Transverse colon (tissue), 4 donors: ENCODE results near the gene ZNF609. TPM values are rescaled to one million over a fixed set of nuclear protein-coding genes. Genes with fewer than 3 reads are reported as not detected.
A peak's percentile ranks its signal among the peaks of the same experiment; 100 is the strongest.

Experiments used
- DNase-seq: peaks from one replicate; pipeline ENCODE4 v3.0.0-alpha.2; 2019
- H3K27ac ChIP-seq, 4 donors: fragments of 200-600 bp; sonication (generic); 2 replicates each; pipeline ENCODE4 v1.5.1; 2016 to 2018; ENCODE audit warnings: inconsistent platforms in 4 of 4
- H3K27me3 ChIP-seq: fragments of 200-600 bp; sonication (generic); 2 replicates; pipeline ENCODE4 v1.5.1; 2017; ENCODE audit warnings: inconsistent platforms
- H3K36me3 ChIP-seq, 4 donors: fragments of 200-600 bp; sonication (generic); 2 replicates each; pipeline ENCODE4 v1.5.1; 2017 to 2019; ENCODE audit warnings: inconsistent platforms in 4 of 4
- H3K4me1 ChIP-seq, 4 donors: fragments of 200-600 bp; sonication (generic); 2 replicates each; pipeline ENCODE4 v1.5.1; 2017 to 2020; ENCODE audit warnings: inconsistent platforms in 4 of 4
- H3K4me3 ChIP-seq, 4 donors: fragments of 200-600 bp; sonication (generic); 1 replicate in 1 of 4; 2 replicates in 3 of 4; pipeline versions ENCODE4 v1.5.1 to v1.6.1; 2017 to 2019; ENCODE audit warnings: inconsistent platforms in 4 of 4
- H3K9me3 ChIP-seq, 2 donors: fragments of 200-600 bp; sonication (generic); 2 replicates each; pipeline ENCODE4 v1.5.1; 2017 to 2019; ENCODE audit warnings: inconsistent platforms in 2 of 2
- EP300 ChIP-seq: sonication (generic); formaldehyde crosslinking; IDR thresholded peaks from one replicate; pipeline ENCODE4 v1.6.1; 2017; ENCODE audit warnings: antibody characterized with exemption, low read depth
- POLR2A ChIP-seq: fragments of 450-650 bp; IDR thresholded peaks from one replicate; pipeline ENCODE4 v1.6.1; 2016; ENCODE audit warnings: antibody characterized with exemption, mild to moderate bottlenecking, moderate library complexity
- POLR2AphosphoS5 ChIP-seq, 3 donors: sonication (generic); formaldehyde crosslinking; IDR thresholded peaks; one replicate each; pipeline ENCODE4 v1.6.1; 2016; ENCODE audit warnings: antibody characterized with exemption in 3 of 3
- WGBS, 2 donors: methylation state at CpG; one replicate each; pipeline ENCODE4 v1.1.5; 2018; ENCODE audit warnings: low coverage in 1 of 2; 5-methylcytosine and 5-hydroxymethylcytosine counted together
- in situ Hi-C, 4 donors: fragments of 200-750 bp; cut with MboI; loops; one replicate each; pipeline versions ENCODE4 v1.15.0 to v1.15.1; 2017; ENCODE audit warnings: low sequenced_read_pairs in 3 of 4, low pct_ligation_motif_present in 1 of 4, low pct_unique_long_range_greater_than_20kb in 1 of 4
- intact Hi-C: fragments of 100-400 bp; cut with DNase I; formaldehyde crosslinking; loops from one replicate; pipeline ENCODE4 v1.15.1; 2023; ENCODE audit warnings: low total_unique reads
- total RNA-seq, 4 donors: library from RNA; depleted of rRNA; stranded (reverse); fragments of >200 nt; gene quantifications; one replicate each; pipeline ENCODE4 v1.1.0, GENCODE V29; 2016
- TF ChIP-seq, protein P1 (sequence below), 5 experiments: fragments of 200-600 bp in 3 of 5; fragments of 450-650 bp in 2 of 5; sonication (generic) in 3 of 5; IDR thresholded peaks; 1 replicate in 2 of 5; 2 replicates in 3 of 5; pipeline ENCODE4 v1.5.1; 2016 to 2017; ENCODE audit warnings: antibody characterized with exemption in 5 of 5, inconsistent platforms in 3 of 5, mild to moderate bottlenecking in 2 of 5, moderate library complexity in 1 of 5

ZNF609 gene
- total RNA-seq, 4 donors from 2014 or later: 16.1 to 34.8 (median 28.2) TPM

DNA sequence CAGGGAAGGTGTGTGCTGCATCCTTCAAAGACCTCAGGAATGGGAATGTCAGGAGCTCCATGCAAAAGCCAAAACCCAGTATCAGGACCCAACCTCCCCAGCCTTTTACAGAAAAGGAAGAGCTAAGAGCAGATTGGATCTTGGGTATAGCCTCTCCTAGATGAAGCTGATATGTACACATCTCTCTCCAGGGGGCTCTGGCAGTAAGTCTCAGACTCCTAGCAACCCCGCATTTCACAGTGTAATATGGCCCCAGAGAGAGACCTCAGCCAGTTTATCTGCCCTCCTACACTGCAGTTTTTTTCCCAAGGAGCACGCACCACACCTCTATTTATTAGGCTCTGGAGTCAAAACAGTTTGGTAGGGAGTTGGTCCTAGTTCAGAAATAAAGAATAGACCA is 226.8 kb downstream of the ZNF609 start:
- Histone ChIP-seq H3K9me3 (no peaks in the 10 kb centered on the region), H3K27ac (peak overlapping the region in 2 of 4 donors; percentile 2 to 10), H3K4me1 (peaks cover 0 to 25% (median 7%) of the 10 kb centered on the region in 4 donors), H3K27me3 (no peaks in the 10 kb centered on the region), H3K36me3 (peaks cover 0 to 44% (median 20%) of the 10 kb centered on the region in 4 donors), H3K4me3 (no peak overlapping the region)
- 100% methylated on average over 2 of the region's 2 CpGs; no CpG with 5 or more reads in 1 of the 2 donors for WGBS, 2 donors
- intact Hi-C loops (no loop called here), in situ Hi-C loops (no loop called here)
- TF ChIP-seq POLR2A: no peak
- TF ChIP-seq, protein P1, sequence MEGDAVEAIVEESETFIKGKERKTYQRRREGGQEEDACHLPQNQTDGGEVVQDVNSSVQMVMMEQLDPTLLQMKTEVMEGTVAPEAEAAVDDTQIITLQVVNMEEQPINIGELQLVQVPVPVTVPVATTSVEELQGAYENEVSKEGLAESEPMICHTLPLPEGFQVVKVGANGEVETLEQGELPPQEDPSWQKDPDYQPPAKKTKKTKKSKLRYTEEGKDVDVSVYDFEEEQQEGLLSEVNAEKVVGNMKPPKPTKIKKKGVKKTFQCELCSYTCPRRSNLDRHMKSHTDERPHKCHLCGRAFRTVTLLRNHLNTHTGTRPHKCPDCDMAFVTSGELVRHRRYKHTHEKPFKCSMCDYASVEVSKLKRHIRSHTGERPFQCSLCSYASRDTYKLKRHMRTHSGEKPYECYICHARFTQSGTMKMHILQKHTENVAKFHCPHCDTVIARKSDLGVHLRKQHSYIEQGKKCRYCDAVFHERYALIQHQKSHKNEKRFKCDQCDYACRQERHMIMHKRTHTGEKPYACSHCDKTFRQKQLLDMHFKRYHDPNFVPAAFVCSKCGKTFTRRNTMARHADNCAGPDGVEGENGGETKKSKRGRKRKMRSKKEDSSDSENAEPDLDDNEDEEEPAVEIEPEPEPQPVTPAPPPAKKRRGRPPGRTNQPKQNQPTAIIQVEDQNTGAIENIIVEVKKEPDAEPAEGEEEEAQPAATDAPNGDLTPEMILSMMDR (IDR thresholded peaks at IDR 0.05): no peak
- no peak for TF ChIP-seq POLR2AphosphoS5 (IDR thresholded peaks at IDR 0.05)
- no peak for TF ChIP-seq EP300
- DNase-seq: no peak

DNA sequence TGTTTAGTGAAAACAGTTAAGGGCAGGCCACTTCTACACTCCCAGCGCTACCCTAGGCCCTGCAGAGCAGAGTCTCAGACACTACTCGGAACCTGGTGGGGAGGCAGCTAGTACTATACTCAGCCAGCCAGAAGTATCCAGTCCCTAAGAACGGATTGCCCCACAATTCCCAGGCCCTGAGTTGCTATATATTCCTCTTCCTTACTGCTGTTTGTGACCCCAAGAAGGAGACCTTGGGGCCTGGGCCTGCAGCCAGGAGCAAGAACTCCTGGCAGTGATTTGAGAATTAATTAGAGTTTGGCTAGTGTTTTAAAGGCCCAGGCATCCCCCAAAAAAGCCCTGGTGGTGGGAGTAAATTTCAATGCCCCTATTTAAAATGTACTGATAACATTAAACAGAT is 227.3 kb downstream of the ZNF609 start:
- TF ChIP-seq POLR2A: no peak
- TF ChIP-seq POLR2AphosphoS5 (IDR thresholded peaks at IDR 0.05): no peak
- no peak for TF ChIP-seq EP300
- TF ChIP-seq, protein P1 (IDR thresholded peaks at IDR 0.05): no peak
- in situ Hi-C loops: no loop called here
- Histone ChIP-seq H3K36me3 (peaks cover 0 to 42% (median 19%) of the 10 kb centered on the region in 4 donors), H3K27ac (peak overlapping the region in 2 of 4 donors; percentile 2 to 10), H3K9me3 (no peaks in the 10 kb centered on the region), H3K4me1 (peaks cover under 1 to 28% (median 11%) of the 10 kb centered on the region in 4 donors), H3K27me3 (no peaks in the 10 kb centered on the region), H3K4me3 (no peak overlapping the region)
- WGBS, 2 donors: 86% methylated on average over 1 to 3 of the region's 3 CpGs
- intact Hi-C loops: no loop called here
- DNase-seq: no peak

DNA sequence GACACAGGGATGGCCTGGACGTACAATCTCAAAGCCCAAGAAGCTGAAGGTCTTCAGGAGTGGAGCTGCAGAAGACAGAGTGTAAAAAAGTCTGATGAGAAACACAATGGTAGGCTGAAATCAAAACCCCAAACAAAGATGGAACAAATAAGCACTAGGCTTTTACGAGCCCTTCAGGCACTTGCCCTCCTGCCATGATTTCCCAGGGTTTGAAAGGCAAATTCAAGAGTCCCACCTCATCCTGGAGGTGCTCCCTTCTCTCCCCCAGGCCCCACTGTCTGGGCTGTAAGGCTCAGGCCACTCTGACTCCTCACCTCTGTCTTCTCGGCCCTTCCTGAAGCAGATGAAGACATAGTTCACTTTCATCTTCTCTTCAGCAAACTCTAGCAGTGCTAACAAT is 228.4 kb downstream of the ZNF609 start:
- DNase-seq: no peak
- in situ Hi-C loops (no loop called here), intact Hi-C loops (no loop called here)
- H3K9me3 ChIP-seq: no peaks in the 10 kb centered on the region
- H3K4me3 ChIP-seq: no peak overlapping the region
- 83% methylated on average over 3 of the region's 3 CpGs; no CpG with 5 or more reads in 1 of the 2 donors for WGBS, 2 donors
- H3K4me1 ChIP-seq: peaks cover 8 to 39% (median 19%) of the 10 kb centered on the region in 4 donors
- H3K27me3 ChIP-seq: no peaks in the 10 kb centered on the region
- TF ChIP-seq POLR2A: no peak
- TF ChIP-seq, protein P1 (IDR thresholded peaks at IDR 0.05): no peak
- TF ChIP-seq POLR2AphosphoS5 (IDR thresholded peaks at IDR 0.05): no peak
- no peak for TF ChIP-seq EP300
- H3K27ac ChIP-seq: peak overlapping the region in 1 of 4 donors; percentile 10
- H3K36me3 ChIP-seq: peaks cover 0 to 36% (median 18%) of the 10 kb centered on the region in 4 donors

DNA sequence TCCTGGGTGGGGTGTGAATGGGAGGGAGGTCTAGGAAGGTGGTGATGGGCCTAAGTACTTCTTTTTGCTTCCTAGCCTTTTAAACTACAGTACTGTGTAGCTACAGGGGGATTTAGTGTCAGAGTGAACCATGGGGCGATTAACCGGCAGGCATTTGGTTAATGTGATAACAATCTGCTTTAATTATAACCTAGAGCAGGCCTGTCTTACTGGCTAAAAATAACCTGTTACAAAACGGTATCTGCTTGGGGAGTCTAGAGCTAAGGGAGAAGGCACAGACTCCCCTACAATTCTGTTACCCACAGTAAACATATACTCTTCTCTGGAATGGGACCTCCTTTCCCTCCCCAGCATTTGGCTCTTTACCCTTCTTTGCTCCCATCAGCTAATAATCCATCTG is 229.6 kb downstream of the ZNF609 start:
- intact Hi-C loops (no loop called here), in situ Hi-C loops (no loop called here)
- H3K36me3 ChIP-seq: peaks cover 0 to 36% (median 16%) of the 10 kb centered on the region in 4 donors
- no peaks in the 10 kb centered on the region for H3K9me3 ChIP-seq
- TF ChIP-seq, protein P1 (IDR thresholded peaks at IDR 0.05): no peak
- TF ChIP-seq POLR2AphosphoS5 (IDR thresholded peaks at IDR 0.05) (no peak), POLR2A (no peak), EP300 (no peak)
- peak overlapping the region; percentile 21 to 89 (median 80) for H3K27ac ChIP-seq
- 67 to 70% methylated on average over 3 of the region's 3 CpGs for WGBS, 2 donors
- H3K27me3 ChIP-seq: no peaks in the 10 kb centered on the region
- DNase-seq: no peak
- no peak overlapping the region for H3K4me3 ChIP-seq
- peaks cover 9 to 51% (median 25%) of the 10 kb centered on the region in 4 donors for H3K4me1 ChIP-seq
